IMR-90 (cell line): ENCODE measurements around the gene ABLIM3. TPM values are rescaled to one million over a fixed set of nuclear protein-coding genes. Genes with fewer than 3 reads are reported as not detected.
A peak's percentile ranks its signal among the peaks of the same experiment; 100 is the strongest.

Experiments used
- ATAC-seq: fragments of 200-7000 bp; cut with Tn5 transposase; 2 replicates; pipeline ENCODE4 v1.9.1; 2020; ENCODE audit warnings: low read depth, mild to moderate bottlenecking, moderate library complexity
- BruUV-seq: library from RNA; stranded (reverse); fragments of 400-500 nt; replicated peaks from 2 replicates; lab custom pipeline; 2021; lab: Mats Ljungman, UMichigan
- CTCF ChIA-PET: fragments of 300-600 bp; formaldehyde crosslinking; extraction: SDS; loops from one replicate; lab custom pipeline; 2021; ENCODE audit warnings: antibody characterized with exemption; lab: Yijun Ruan, JAX
- POLR2A ChIA-PET: fragments of 300-600 bp; sonication (Branson Sonifier 250); formaldehyde crosslinking; loops from one replicate; lab custom pipeline; 2022; ENCODE audit warnings: antibody characterized with exemption; ENCODE audit not compliant: unreplicated experiment; lab: Charles Lee
- DNase-seq: peaks from one replicate; pipeline ENCODE4 v3.0.0; 2013
- H2AFZ ChIP-seq: replicated peaks from 2 replicates; pipeline ENCODE3; 2013; ENCODE audit warnings: low read length, mild to moderate bottlenecking; ENCODE audit not compliant: poor library complexity
- H2AK5ac ChIP-seq: 2 replicates; pipeline ENCODE4 v1.6.1; 2013; ENCODE audit warnings: low read depth, low read length, inconsistent platforms
- H2AK9ac ChIP-seq: replicated peaks from 2 replicates; pipeline ENCODE3; 2013; ENCODE audit warnings: mild to moderate bottlenecking, low read depth, low read length, moderate library complexity; ENCODE audit not compliant: poor library complexity
- H2BK120ac ChIP-seq: 2 replicates; pipeline ENCODE4 v1.6.1; 2013; ENCODE audit warnings: low read depth, low read length, inconsistent platforms
- H2BK15ac ChIP-seq: 3 replicates; pipeline ENCODE4 v1.6.1; 2013; ENCODE audit warnings: low read depth, low read length, inconsistent platforms
- H2BK20ac ChIP-seq: 2 replicates; pipeline ENCODE4 v1.6.1; 2013; ENCODE audit warnings: low read depth, mild to moderate bottlenecking, inconsistent platforms, low read length, moderate library complexity
- H2BK5ac ChIP-seq: 2 replicates; pipeline ENCODE4 v1.6.1; 2013; ENCODE audit warnings: mild to moderate bottlenecking, low read depth, low read length, inconsistent platforms; ENCODE audit not compliant: poor library complexity, severe bottlenecking
- H3K14ac ChIP-seq: replicated peaks from 2 replicates; pipeline ENCODE4 v1.6.1; 2013; ENCODE audit warnings: low read depth, low read length, inconsistent platforms
- H3K18ac ChIP-seq: 2 replicates; pipeline ENCODE4 v1.6.1; 2013; ENCODE audit warnings: low read depth, low read length, control low read depth
- H3K23ac ChIP-seq: 2 replicates; pipeline ENCODE4 v1.6.1; 2013; ENCODE audit warnings: low read depth, low read length, inconsistent platforms
- H3K27ac ChIP-seq: 2 replicates; pipeline ENCODE4 v1.5.1; 2013; ENCODE audit warnings: mild to moderate bottlenecking, control low read depth, low read length; ENCODE audit not compliant: insufficient read depth
- H3K27me3 ChIP-seq: 2 replicates; pipeline ENCODE4 v1.6.1; 2013; ENCODE audit warnings: low read length; ENCODE audit not compliant: control insufficient read depth, insufficient read depth
- H3K36me3 ChIP-seq: 2 replicates; pipeline ENCODE4 v1.6.1; 2013; ENCODE audit warnings: low read length, mixed read lengths; ENCODE audit not compliant: control insufficient read depth, insufficient read depth
- H3K4ac ChIP-seq: 2 replicates; pipeline ENCODE4 v1.6.1; 2013; ENCODE audit warnings: low read depth, low read length, inconsistent platforms
- H3K4me1 ChIP-seq: 2 replicates; pipeline ENCODE4 v1.6.1; 2013; ENCODE audit warnings: low read length, mixed read lengths; ENCODE audit not compliant: control insufficient read depth, insufficient read depth
- H3K4me2 ChIP-seq: 2 replicates; pipeline ENCODE4 v1.6.1; 2013; ENCODE audit warnings: low read depth, mild to moderate bottlenecking, control low read depth, low read length, moderate library complexity
- H3K4me3 ChIP-seq: 2 replicates; pipeline ENCODE4 v1.5.1; 2013; ENCODE audit warnings: low read depth, mild to moderate bottlenecking, control low read depth, low read length, moderate library complexity; ENCODE audit not compliant: insufficient read depth
- H3K56ac ChIP-seq: 2 replicates; pipeline ENCODE4 v1.6.1; 2013; ENCODE audit warnings: low read length, inconsistent platforms; ENCODE audit not compliant: insufficient read depth; ENCODE audit errors: extremely low read depth
- H3K79me1 ChIP-seq, 2 experiments: 2 replicates each; pipeline ENCODE4 v1.6.1; 2013; ENCODE audit warnings: low read length in 2 of 2, inconsistent platforms in 1 of 2, low read depth in 1 of 2
- H3K9ac ChIP-seq: 2 replicates; pipeline ENCODE4 v1.6.1; 2013; ENCODE audit warnings: low read depth, low read length, control low read depth
- H3K9me1 ChIP-seq: 2 replicates; pipeline ENCODE4 v1.6.1; 2013; ENCODE audit warnings: low read length, inconsistent platforms; ENCODE audit not compliant: insufficient read depth
- H3K9me3 ChIP-seq: 2 replicates; pipeline ENCODE4 v1.6.1; 2013; ENCODE audit warnings: low read length; ENCODE audit not compliant: control insufficient read depth, insufficient read depth
- H4K20me1 ChIP-seq: 2 replicates; pipeline ENCODE4 v1.6.1; 2013; ENCODE audit warnings: low read length, inconsistent platforms; ENCODE audit not compliant: insufficient read depth
- H4K5ac ChIP-seq: 2 replicates; pipeline ENCODE4 v1.6.1; 2013; ENCODE audit warnings: mild to moderate bottlenecking, low read depth, low read length, control low read depth
- H4K8ac ChIP-seq, 2 experiments: 2 replicates each; pipeline ENCODE4 v1.6.1; 2013; ENCODE audit warnings: low read depth in 2 of 2, low read length in 2 of 2, control low read depth in 1 of 2, inconsistent platforms in 1 of 2
- H4K91ac ChIP-seq: 2 replicates; pipeline ENCODE4 v1.6.1; 2013; ENCODE audit warnings: low read depth, low read length, inconsistent platforms; ENCODE audit not compliant: insufficient read depth
- CEBPB ChIP-seq: IDR thresholded peaks from 2 replicates; pipeline ENCODE4 v1.6.1; 2012; ENCODE audit warnings: low read depth, low read length, improper control_type of control experiment
- MAFK ChIP-seq: IDR thresholded peaks from 2 replicates; pipeline ENCODE4 v1.6.1; 2012; ENCODE audit warnings: low read depth, low read length, improper control_type of control experiment
- RCOR1 ChIP-seq: IDR thresholded peaks from 2 replicates; pipeline ENCODE4 v1.6.1; 2012; ENCODE audit warnings: mild to moderate bottlenecking, low read length, improper control_type of control experiment; ENCODE audit not compliant: insufficient replicate concordance
- WGBS, 2 experiments: methylation state at CpG; one replicate each; pipeline versions ENCODE4 v1.1.5 to v1.1.7; 2013; ENCODE audit warnings: missing lambda C conversion rate in 2 of 2; ENCODE audit not compliant: insufficient read length in 1 of 2; ENCODE audit errors: extremely low coverage in 2 of 2; 5-methylcytosine and 5-hydroxymethylcytosine counted together
- dilution Hi-C: fragments of 300-500 bp; cut with HindIII; formaldehyde crosslinking; loops from one replicate; pipeline ENCODE4 v1.14.3; 2018; ENCODE audit warnings: low sequenced_read_pairs; ENCODE audit not compliant: unreplicated experiment
- in situ Hi-C: fragments of 300-500 bp; cut with MboI; formaldehyde crosslinking; loops from 3 replicates; pipeline ENCODE4 v1.14.3; 2019; ENCODE audit warnings: low sequenced_read_pairs, inconsistent platforms, mixed read lengths
- intact Hi-C: fragments of 100-400 bp; cut with micrococcal nuclease; formaldehyde crosslinking; loops from 2 replicates; pipeline ENCODE4 v1.10.0; 2022
- polyA plus RNA-seq, 3 experiments: library from polyadenylated mRNA; depleted of rRNA; stranded (reverse); fragments of >200 nt; gene quantifications; 2 replicates each; pipeline ENCODE4 v1.2.3, GENCODE V29; 2012; ENCODE audit warnings: low replicate concordance in 1 of 3
- total RNA-seq: library from RNA; depleted of rRNA; stranded (reverse); fragments of >200 nt; gene quantifications from 2 replicates; pipeline ENCODE4 v1.2.3, GENCODE V29; 2012
- TF ChIP-seq, protein P1 (sequence below): conservative IDR thresholded peaks from 2 replicates; pipeline ENCODE4 v1.5.1; 2012; ENCODE audit warnings: mild to moderate bottlenecking, low read depth, low read length, improper control_type of control experiment
- TF ChIP-seq, protein P2 (sequence below): fragments of 150-350 bp; IDR thresholded peaks from 2 replicates; pipeline ENCODE4 v1.6.1; 2016; ENCODE audit warnings: low read depth, mild to moderate bottlenecking, low read length, moderate library complexity, borderline replicate concordance

The ABLIM3 gene
- total and polyA plus RNA-seq, 2 of the 4 experiments (the other 2 are of a cell fraction) = 33.3 to 69.9 TPM

DNA sequence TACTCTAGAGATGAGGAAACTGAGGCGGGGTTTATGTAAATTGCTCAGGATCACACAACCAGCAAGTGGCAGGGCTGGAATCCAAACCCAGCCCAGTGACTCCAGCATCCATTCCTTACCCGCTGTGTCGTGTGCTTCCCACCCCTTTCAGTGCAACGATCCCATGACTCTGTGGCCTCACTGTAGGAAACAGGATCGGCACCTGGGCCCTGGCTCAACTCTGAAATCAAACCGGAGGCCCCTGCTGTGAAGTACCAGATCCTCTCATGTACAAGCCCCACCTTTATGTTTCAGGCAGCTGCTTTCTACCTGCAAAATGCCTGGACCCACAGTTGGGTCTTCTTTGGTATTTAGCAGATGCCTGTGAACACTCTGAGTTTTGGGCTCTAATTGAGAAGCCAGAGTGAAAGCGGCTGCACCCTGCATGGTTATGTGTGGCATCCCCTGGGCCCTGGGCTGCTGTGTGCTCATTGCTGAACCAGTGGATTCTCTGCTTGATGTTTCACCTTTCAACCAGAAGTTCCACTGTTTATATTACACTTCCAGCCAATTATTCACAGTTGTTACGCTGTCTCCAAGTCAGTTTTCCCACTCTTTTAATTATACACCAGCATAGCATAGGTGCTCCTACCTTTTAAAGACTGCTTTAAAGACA lies 36.7 kb downstream of the ABLIM3 start:
- 89% methylated on average over 5 of the region's 8 CpGs; no CpG with 5 or more reads in 1 of the 2 experiments for WGBS, 2 experiments
- DNase-seq = peak; percentile 54
- peak overlapping the region in 1 of 2 experiments; percentile 33; a peak in 1 of 4 replicates for H4K8ac ChIP-seq

More for the DNA sequence above, 36.7 kb downstream of the ABLIM3 start:
- peaks cover 47 to 82% of the 10 kb centered on the region in 2 experiments for H3K79me1 ChIP-seq
- H2BK5ac ChIP-seq = no peak overlapping the region
- H3K4me3 ChIP-seq = no peak overlapping the region
- no peak overlapping the region for H2AK5ac ChIP-seq
- 0 out of 2 replicates have a peak overlapping the region, but pooled peaks have one; percentile 18 for H4K91ac ChIP-seq
- H4K20me1 ChIP-seq = no peaks in the 10 kb centered on the region
- no peaks in the 10 kb centered on the region for H3K9me3 ChIP-seq
- in situ Hi-C loops = no loop called here
- no peak overlapping the region for H3K14ac ChIP-seq
- no peak overlapping the region for H2BK20ac ChIP-seq
- TF ChIP-seq CEBPB (no peak), RCOR1 (no peak), MAFK (no peak)
- TF ChIP-seq, protein P1, sequence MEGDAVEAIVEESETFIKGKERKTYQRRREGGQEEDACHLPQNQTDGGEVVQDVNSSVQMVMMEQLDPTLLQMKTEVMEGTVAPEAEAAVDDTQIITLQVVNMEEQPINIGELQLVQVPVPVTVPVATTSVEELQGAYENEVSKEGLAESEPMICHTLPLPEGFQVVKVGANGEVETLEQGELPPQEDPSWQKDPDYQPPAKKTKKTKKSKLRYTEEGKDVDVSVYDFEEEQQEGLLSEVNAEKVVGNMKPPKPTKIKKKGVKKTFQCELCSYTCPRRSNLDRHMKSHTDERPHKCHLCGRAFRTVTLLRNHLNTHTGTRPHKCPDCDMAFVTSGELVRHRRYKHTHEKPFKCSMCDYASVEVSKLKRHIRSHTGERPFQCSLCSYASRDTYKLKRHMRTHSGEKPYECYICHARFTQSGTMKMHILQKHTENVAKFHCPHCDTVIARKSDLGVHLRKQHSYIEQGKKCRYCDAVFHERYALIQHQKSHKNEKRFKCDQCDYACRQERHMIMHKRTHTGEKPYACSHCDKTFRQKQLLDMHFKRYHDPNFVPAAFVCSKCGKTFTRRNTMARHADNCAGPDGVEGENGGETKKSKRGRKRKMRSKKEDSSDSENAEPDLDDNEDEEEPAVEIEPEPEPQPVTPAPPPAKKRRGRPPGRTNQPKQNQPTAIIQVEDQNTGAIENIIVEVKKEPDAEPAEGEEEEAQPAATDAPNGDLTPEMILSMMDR = no peak
- TF ChIP-seq, protein P2, sequence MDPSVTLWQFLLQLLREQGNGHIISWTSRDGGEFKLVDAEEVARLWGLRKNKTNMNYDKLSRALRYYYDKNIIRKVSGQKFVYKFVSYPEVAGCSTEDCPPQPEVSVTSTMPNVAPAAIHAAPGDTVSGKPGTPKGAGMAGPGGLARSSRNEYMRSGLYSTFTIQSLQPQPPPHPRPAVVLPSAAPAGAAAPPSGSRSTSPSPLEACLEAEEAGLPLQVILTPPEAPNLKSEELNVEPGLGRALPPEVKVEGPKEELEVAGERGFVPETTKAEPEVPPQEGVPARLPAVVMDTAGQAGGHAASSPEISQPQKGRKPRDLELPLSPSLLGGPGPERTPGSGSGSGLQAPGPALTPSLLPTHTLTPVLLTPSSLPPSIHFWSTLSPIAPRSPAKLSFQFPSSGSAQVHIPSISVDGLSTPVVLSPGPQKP = no peak
- H3K36me3 ChIP-seq = 0 out of 2 replicates have a peak, but pooled peaks cover 2% of the 10 kb centered on the region
- no TSS peak for BruUV-seq
- intact Hi-C loops = no loop called here
- 0 out of 2 replicates have a peak overlapping the region, but pooled peaks have one; percentile 9 for H2BK120ac ChIP-seq
- peaks cover 32% of the 10 kb centered on the region for H3K4me1 ChIP-seq
- H3K23ac ChIP-seq = peak overlapping the region; percentile 56; the same call in 1 of the 2 replicates
- H3K9ac ChIP-seq = no peak overlapping the region
- ChIA-PET POLR2A (no interaction called here), CTCF (no interaction called here)
- no peak overlapping the region for H3K56ac ChIP-seq
- H3K9me1 ChIP-seq = peaks cover 23% of the 10 kb centered on the region
- dilution Hi-C loops = no loop called here
- H2BK15ac ChIP-seq = no peak overlapping the region
- H2AFZ ChIP-seq = no peak overlapping the region
- H4K5ac ChIP-seq = no peak overlapping the region
- H3K27me3 ChIP-seq = no peaks in the 10 kb centered on the region
- peak; percentile 5; the same call in 1 of the 2 replicates for ATAC-seq
- no peak overlapping the region for H2AK9ac ChIP-seq
- no peak overlapping the region for H3K27ac ChIP-seq
- H3K18ac ChIP-seq = no peak overlapping the region
- peak overlapping the region; percentile 14; the same call in 1 of the 2 replicates for H3K4ac ChIP-seq
- H3K4me2 ChIP-seq = no peak overlapping the region
